ENCODE measurements around the gene KRTAP10-5. TPM values are rescaled to one million over a fixed set of nuclear protein-coding genes. Genes with fewer than 3 reads are reported as not detected.

Gene KRTAP10-5
- total RNA-seq, 1 experiment from 2014 or later, result not detected

DNA sequence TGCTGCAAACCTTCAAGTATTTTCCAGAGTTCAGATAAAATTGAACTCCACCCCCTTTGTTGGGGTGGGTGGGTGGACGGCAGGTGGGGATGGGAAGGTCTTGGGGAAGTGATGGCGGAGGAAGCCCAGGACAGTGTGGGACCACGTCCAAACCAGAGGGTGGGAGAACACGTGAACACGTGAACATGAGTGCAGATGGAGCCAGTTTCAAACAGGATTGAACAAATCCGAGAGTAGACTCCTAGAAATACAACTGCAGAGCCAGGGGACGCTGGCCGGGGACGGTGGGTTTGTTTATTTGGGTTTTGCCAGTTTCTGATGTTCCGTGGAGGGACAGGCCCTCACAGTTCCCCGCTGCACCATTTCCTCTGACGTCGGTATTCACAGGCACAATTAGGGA is 32.0 kb downstream of the KRTAP10-5 start:
- Histone ChIP-seq H3K4me3 (ENCODE audit: low read depth in 2 of 2, low read length in 2 of 2) (no peak overlapping the region), H3K9me3 (ENCODE audit: control insufficient read depth, insufficient read depth, low read depth, low read length) (no peaks in the 10 kb centered on the region; the same call in 1 of the 2 replicates), H3K36me3 (ENCODE audit: control insufficient read depth, insufficient read depth, low read length) (no peaks in the 10 kb centered on the region), H3K27me3 (ENCODE audit: control insufficient read depth, insufficient read depth, low read length) (no peaks in the 10 kb centered on the region), H3K4me1 (ENCODE audit: control insufficient read depth, insufficient read depth, low read length) (no peaks in the 10 kb centered on the region), H3K27ac (ENCODE audit: low read length) (no peak overlapping the region)
- ATAC-seq (no peak), DNase-seq (ENCODE audit: low read depth, low spot score) (no peak)
- in situ Hi-C loops (cut with HindIII; ENCODE audit: low pct_unique_long_range_greater_than_20kb, low sequenced_read_pairs), result no loop called here
- TF ChIP-seq SIN3A (IDR thresholded peaks at IDR 0.05; ENCODE audit: borderline replicate concordance, insufficient read depth, low read depth, low read length), result no peak
- TF ChIP-seq, protein P1, sequence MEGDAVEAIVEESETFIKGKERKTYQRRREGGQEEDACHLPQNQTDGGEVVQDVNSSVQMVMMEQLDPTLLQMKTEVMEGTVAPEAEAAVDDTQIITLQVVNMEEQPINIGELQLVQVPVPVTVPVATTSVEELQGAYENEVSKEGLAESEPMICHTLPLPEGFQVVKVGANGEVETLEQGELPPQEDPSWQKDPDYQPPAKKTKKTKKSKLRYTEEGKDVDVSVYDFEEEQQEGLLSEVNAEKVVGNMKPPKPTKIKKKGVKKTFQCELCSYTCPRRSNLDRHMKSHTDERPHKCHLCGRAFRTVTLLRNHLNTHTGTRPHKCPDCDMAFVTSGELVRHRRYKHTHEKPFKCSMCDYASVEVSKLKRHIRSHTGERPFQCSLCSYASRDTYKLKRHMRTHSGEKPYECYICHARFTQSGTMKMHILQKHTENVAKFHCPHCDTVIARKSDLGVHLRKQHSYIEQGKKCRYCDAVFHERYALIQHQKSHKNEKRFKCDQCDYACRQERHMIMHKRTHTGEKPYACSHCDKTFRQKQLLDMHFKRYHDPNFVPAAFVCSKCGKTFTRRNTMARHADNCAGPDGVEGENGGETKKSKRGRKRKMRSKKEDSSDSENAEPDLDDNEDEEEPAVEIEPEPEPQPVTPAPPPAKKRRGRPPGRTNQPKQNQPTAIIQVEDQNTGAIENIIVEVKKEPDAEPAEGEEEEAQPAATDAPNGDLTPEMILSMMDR (IDR thresholded peaks at IDR 0.05), result no peak
- TF ChIP-seq TCF7L2 (IDR thresholded peaks at IDR 0.05; ENCODE audit: low read depth, low read length), result no peak
- no peak for TF ChIP-seq POLR2AphosphoS5 (IDR thresholded peaks at IDR 0.05; ENCODE audit: low read depth, low read length)
- TF ChIP-seq, protein P2, sequence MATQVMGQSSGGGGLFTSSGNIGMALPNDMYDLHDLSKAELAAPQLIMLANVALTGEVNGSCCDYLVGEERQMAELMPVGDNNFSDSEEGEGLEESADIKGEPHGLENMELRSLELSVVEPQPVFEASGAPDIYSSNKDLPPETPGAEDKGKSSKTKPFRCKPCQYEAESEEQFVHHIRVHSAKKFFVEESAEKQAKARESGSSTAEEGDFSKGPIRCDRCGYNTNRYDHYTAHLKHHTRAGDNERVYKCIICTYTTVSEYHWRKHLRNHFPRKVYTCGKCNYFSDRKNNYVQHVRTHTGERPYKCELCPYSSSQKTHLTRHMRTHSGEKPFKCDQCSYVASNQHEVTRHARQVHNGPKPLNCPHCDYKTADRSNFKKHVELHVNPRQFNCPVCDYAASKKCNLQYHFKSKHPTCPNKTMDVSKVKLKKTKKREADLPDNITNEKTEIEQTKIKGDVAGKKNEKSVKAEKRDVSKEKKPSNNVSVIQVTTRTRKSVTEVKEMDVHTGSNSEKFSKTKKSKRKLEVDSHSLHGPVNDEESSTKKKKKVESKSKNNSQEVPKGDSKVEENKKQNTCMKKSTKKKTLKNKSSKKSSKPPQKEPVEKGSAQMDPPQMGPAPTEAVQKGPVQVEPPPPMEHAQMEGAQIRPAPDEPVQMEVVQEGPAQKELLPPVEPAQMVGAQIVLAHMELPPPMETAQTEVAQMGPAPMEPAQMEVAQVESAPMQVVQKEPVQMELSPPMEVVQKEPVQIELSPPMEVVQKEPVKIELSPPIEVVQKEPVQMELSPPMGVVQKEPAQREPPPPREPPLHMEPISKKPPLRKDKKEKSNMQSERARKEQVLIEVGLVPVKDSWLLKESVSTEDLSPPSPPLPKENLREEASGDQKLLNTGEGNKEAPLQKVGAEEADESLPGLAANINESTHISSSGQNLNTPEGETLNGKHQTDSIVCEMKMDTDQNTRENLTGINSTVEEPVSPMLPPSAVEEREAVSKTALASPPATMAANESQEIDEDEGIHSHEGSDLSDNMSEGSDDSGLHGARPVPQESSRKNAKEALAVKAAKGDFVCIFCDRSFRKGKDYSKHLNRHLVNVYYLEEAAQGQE (IDR thresholded peaks at IDR 0.05; ENCODE audit: insufficient read depth in 1 of 2, low read depth in 2 of 2, low read length in 1 of 2), result no peak
- no TSS peak for BruUV-seq (replicated peaks)
- intact Hi-C loops (cut with micrococcal nuclease; ENCODE audit: unreplicated experiment), result no loop called here
- POLR2A ChIA-PET, result no interaction called here
- CTCF ChIA-PET, result no interaction called here

- ATAC-seq, result no peak
- Histone ChIP-seq H3K4me1 (ENCODE audit: control insufficient read depth, insufficient read depth, low read length) (no peaks in the 10 kb centered on the region), H3K9me3 (ENCODE audit: control insufficient read depth, insufficient read depth, low read depth, low read length) (peaks cover 6% of the 10 kb centered on the region; the same call in 1 of the 2 replicates), H3K4me3 (ENCODE audit: low read depth in 2 of 2, low read length in 2 of 2) (no peak overlapping the region), H3K27me3 (ENCODE audit: control insufficient read depth, insufficient read depth, low read length) (no peaks in the 10 kb centered on the region), H3K27ac (ENCODE audit: low read length) (no peak overlapping the region), H3K36me3 (ENCODE audit: control insufficient read depth, insufficient read depth, low read length) (no peaks in the 10 kb centered on the region)
- intact Hi-C loops (cut with micrococcal nuclease; ENCODE audit: unreplicated experiment), result no loop called here
- no peak for DNase-seq (ENCODE audit: low read depth, low spot score)
- TF ChIP-seq, protein P1 (IDR thresholded peaks at IDR 0.05), result no peak
- in situ Hi-C loops (cut with HindIII; ENCODE audit: low pct_unique_long_range_greater_than_20kb, low sequenced_read_pairs), result no loop called here
- no TSS peak for BruUV-seq (replicated peaks)
- ChIA-PET CTCF (no interaction called here), POLR2A (interaction anchor here (0.6 kb wide), 1 partner anchor 177 kb away, joined by 6 read pairs; no protein-coding TSS in a partner anchor)
Observed at GRCh38 chr21:44547656-44548331, 32.6 kb downstream of the KRTAP10-5 start.
